ENCODE results near the gene CCDC192.

DNA sequence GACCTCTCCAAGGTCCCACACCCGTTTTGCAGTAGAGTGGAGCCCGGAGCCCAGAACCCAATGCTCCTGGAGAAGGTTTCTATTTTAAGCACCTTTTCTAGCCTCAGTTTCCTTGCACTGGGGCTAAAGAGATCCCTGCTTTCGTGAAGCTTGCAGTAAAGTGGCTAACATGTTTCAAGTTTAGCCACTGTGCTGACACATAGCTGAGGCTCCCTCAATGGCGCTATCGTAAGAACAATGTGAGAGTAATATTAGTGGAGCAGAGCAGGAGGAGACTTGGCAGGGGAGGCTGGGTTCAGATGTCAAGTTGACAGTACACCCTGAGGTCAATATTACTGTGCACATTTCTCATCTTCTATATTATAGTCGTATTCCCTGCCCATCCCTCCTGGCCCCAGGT is 46.4 kb upstream of the CCDC192 start:
- TF ChIP-seq ZNF274 (IDR thresholded peaks at IDR 0.05; ENCODE audit: low read depth, low read length), result no peak
- no peak for TF ChIP-seq YY1 (IDR thresholded peaks at IDR 0.05; ENCODE audit: insufficient read depth, insufficient read length)

Data from NT2/D1 (cell line).